HepG2 (cell line): ENCODE data around the gene NUDT19. TPM values are rescaled to one million over a fixed set of nuclear protein-coding genes. Genes with fewer than 3 reads are reported as not detected.

ENCODE experiments used
- CSRNP2 ChIP-seq: sonication (generic); formaldehyde crosslinking; conservative IDR thresholded peaks from 2 replicates; pipeline ENCODE4 v1.8.0; 2022; ENCODE audit warnings: low read depth, missing genetic modification reagents
- DNMT1 ChIP-seq: sonication (generic); formaldehyde crosslinking; IDR thresholded peaks from 2 replicates; pipeline ENCODE4 v1.5.1; 2020; ENCODE audit warnings: mild to moderate bottlenecking, missing genetic modification reagents
- EP300 ChIP-seq, 3 experiments: sonication (generic) in 1 of 3; formaldehyde crosslinking in 1 of 3; IDR thresholded peaks; 2 replicates each; pipeline versions ENCODE4 v1.5.1 to v1.6.1; 2011 to 2020; ENCODE audit warnings: low read depth in 2 of 3, low read length in 2 of 3, borderline replicate concordance in 1 of 3, improper control_type of control experiment in 1 of 3, mild to moderate bottlenecking in 1 of 3, missing genetic modification reagents in 1 of 3, moderate library complexity in 1 of 3
- FOXA3 ChIP-seq: IDR thresholded peaks from 2 replicates; pipeline ENCODE4 v1.6.1; 2016; ENCODE audit warnings: missing genetic modification reagents, missing compliant biosample characterization
- KLF6 ChIP-seq: IDR thresholded peaks from 2 replicates; pipeline ENCODE4 v1.8.0; 2016; ENCODE audit warnings: missing biosample characterization, missing genetic modification reagents
- MTA3 ChIP-seq: sonication (generic); formaldehyde crosslinking; IDR thresholded peaks from 2 replicates; pipeline ENCODE4 v1.4.0; 2020; ENCODE audit warnings: missing genetic modification reagents
- SP4 ChIP-seq: sonication (generic); formaldehyde crosslinking; IDR thresholded peaks from 2 replicates; pipeline ENCODE4 v1.8.1; 2023; ENCODE audit warnings: mild to moderate bottlenecking, missing genetic modification reagents
- ZNF280D ChIP-seq: sonication (generic); formaldehyde crosslinking; IDR thresholded peaks from 2 replicates; pipeline ENCODE4 v1.5.1; 2020; ENCODE audit warnings: mild to moderate bottlenecking, missing genetic modification reagents
- polyA plus RNA-seq, 8 experiments: library from polyadenylated mRNA; depleted of rRNA in 3 of 8; stranded (reverse) in 7 of 8; unstranded in 1 of 8; fragments of >200 nt; fragmentation: Illumina TruSeq in 4 of 8; extraction: Trizol in 4 of 8; gene quantifications; 2 replicates each; pipeline versions ENCODE4 v1.2.1 to v1.2.3, GENCODE V29; 2011 to 2016; ENCODE audit warnings: low read depth in 4 of 8, missing spikeins in 1 of 8, mixed read lengths in 1 of 8; ENCODE audit not compliant: insufficient read depth in 1 of 8
- total RNA-seq, 5 experiments: library from RNA; depleted of rRNA; stranded (reverse); fragments of >200 nt; fragmentation: Illumina TruSeq; extraction: Trizol; gene quantifications; 2 replicates each; pipeline ENCODE4 v1.2.3, GENCODE V29; 2016; ENCODE audit warnings: low read depth in 1 of 5
- TF ChIP-seq, protein P1 (sequence below): sonication (generic); formaldehyde crosslinking; IDR thresholded peaks from 2 replicates; pipeline ENCODE4 v1.5.0; 2020; ENCODE audit warnings: mild to moderate bottlenecking, missing genetic modification reagents, borderline replicate concordance
- TF ChIP-seq, protein P2 (sequence below): sonication (generic); formaldehyde crosslinking; conservative IDR thresholded peaks from 2 replicates; pipeline ENCODE4 v1.8.1; 2023; ENCODE audit warnings: missing genetic modification reagents
- TF ChIP-seq, protein P3 (sequence below): IDR thresholded peaks from 2 replicates; pipeline ENCODE4 v1.6.1; 2016; ENCODE audit warnings: missing compliant biosample characterization, missing genetic modification reagents, borderline replicate concordance
- TF ChIP-seq, protein P4 (sequence below): sonication (generic); formaldehyde crosslinking; IDR thresholded peaks from 2 replicates; pipeline ENCODE4 v1.5.1; 2020; ENCODE audit warnings: mild to moderate bottlenecking, missing genetic modification reagents, borderline replicate concordance
- TF ChIP-seq, protein P5 (sequence below): sonication (generic); formaldehyde crosslinking; IDR thresholded peaks from 2 replicates; pipeline ENCODE4 v1.4.0; 2020; ENCODE audit warnings: mild to moderate bottlenecking, missing genetic modification reagents

Gene NUDT19
- total and polyA plus RNA-seq, 2 of the 13 experiments (the other 11 are each of a cell fraction or from before 2014, with no cell fraction given), result 3.1 to 3.6 TPM

GRCh38 chr19:32674931-32675719 lies 16.5 kb upstream of the NUDT19 start, which contains the start of gene ANKRD27 (continued):
- TF ChIP-seq, protein P1, sequence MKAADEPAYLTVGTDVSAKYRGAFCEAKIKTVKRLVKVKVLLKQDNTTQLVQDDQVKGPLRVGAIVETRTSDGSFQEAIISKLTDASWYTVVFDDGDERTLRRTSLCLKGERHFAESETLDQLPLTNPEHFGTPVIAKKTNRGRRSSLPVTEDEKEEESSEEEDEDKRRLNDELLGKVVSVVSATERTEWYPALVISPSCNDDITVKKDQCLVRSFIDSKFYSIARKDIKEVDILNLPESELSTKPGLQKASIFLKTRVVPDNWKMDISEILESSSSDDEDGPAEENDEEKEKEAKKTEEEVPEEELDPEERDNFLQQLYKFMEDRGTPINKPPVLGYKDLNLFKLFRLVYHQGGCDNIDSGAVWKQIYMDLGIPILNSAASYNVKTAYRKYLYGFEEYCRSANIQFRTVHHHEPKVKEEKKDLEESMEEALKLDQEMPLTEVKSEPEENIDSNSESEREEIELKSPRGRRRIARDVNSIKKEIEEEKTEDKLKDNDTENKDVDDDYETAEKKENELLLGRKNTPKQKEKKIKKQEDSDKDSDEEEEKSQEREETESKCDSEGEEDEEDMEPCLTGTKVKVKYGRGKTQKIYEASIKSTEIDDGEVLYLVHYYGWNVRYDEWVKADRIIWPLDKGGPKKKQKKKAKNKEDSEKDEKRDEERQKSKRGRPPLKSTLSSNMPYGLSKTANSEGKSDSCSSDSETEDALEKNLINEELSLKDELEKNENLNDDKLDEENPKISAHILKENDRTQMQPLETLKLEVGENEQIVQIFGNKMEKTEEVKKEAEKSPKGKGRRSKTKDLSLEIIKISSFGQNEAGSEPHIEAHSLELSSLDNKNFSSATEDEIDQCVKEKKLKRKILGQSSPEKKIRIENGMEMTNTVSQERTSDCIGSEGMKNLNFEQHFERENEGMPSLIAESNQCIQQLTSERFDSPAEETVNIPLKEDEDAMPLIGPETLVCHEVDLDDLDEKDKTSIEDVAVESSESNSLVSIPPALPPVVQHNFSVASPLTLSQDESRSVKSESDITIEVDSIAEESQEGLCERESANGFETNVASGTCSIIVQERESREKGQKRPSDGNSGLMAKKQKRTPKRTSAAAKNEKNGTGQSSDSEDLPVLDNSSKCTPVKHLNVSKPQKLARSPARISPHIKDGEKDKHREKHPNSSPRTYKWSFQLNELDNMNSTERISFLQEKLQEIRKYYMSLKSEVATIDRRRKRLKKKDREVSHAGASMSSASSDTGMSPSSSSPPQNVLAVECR, result peak; percentile 79
- TF ChIP-seq FOXA3 (CRISPR knock-in tag) (no peak), EP300 (IDR thresholded peaks at IDR 0.05; ENCODE audit: low read depth in 2 of 2, low read length in 2 of 2) (no peak), EP300 (CRISPR knock-in tag; IDR thresholded peaks at IDR 0.05; ENCODE audit: borderline replicate concordance) (no peak), ZNF280D (CRISPR knock-in tag) (0 out of 2 replicates have a peak, but pooled peaks have one; percentile 50), KLF6 (CRISPR knock-in tag) (no peak), MTA3 (no peak), DNMT1 (CRISPR knock-in tag) (no peak), CSRNP2 (CRISPR knock-in tag) (no peak), SP4 (peak; percentile 98)
- TF ChIP-seq, protein P2, sequence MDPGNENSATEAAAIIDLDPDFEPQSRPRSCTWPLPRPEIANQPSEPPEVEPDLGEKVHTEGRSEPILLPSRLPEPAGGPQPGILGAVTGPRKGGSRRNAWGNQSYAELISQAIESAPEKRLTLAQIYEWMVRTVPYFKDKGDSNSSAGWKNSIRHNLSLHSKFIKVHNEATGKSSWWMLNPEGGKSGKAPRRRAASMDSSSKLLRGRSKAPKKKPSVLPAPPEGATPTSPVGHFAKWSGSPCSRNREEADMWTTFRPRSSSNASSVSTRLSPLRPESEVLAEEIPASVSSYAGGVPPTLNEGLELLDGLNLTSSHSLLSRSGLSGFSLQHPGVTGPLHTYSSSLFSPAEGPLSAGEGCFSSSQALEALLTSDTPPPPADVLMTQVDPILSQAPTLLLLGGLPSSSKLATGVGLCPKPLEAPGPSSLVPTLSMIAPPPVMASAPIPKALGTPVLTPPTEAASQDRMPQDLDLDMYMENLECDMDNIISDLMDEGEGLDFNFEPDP, result no peak
- TF ChIP-seq, protein P3, sequence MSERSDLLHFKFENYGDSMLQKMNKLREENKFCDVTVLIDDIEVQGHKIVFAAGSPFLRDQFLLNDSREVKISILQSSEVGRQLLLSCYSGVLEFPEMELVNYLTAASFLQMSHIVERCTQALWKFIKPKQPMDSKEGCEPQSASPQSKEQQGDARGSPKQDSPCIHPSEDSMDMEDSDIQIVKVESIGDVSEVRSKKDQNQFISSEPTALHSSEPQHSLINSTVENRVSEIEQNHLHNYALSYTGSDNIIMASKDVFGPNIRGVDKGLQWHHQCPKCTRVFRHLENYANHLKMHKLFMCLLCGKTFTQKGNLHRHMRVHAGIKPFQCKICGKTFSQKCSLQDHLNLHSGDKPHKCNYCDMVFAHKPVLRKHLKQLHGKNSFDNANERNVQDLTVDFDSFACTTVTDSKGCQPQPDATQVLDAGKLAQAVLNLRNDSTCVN, result no peak
- TF ChIP-seq, protein P4, sequence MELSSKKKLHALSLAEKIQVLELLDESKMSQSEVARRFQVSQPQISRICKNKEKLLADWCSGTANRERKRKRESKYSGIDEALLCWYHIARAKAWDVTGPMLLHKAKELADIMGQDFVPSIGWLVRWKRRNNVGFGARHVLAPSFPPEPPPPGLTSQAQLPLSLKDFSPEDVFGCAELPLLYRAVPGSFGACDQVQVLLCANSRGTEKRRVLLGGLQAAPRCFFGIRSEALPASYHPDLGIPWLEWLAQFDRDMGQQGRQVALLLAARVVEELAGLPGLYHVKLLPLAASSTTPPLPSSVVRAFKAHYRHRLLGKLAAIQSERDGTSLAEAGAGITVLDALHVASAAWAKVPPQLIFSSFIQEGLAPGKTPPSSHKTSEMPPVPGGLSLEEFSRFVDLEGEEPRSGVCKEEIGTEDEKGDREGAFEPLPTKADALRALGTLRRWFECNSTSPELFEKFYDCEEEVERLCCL, result no peak
- TF ChIP-seq, protein P5, sequence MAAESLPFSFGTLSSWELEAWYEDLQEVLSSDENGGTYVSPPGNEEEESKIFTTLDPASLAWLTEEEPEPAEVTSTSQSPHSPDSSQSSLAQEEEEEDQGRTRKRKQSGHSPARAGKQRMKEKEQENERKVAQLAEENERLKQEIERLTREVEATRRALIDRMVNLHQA (CRISPR knock-in tag), result no peak
